DMS 273 (cell line): Measurements from ENCODE around the gene FAM186B.

Experiments
- DNase-seq: peaks from one replicate; lab custom pipeline; 2025; ENCODE audit not compliant: unreplicated experiment; lab: John Stamatoyannopoulos, UW

The FAM186B gene

GRCh38 chr12:49540229-49541139, 65.0 kb downstream of the FAM186B start:
- no peak for DNase-seq

GRCh38 chr12:49539406-49540228, 65.8 kb downstream of the FAM186B start:
- DNase-seq, result no peak

- DNase-seq, result peak; percentile 91
Observed at GRCh38 chr12:49538510-49539403, 66.7 kb downstream of the FAM186B start, which contains the start of gene KCNH3. Gene KCNH3 (plus strand): TSS chr12:49539030. CDS start chr12:49539417, 387 bp downstream.

GRCh38 chr12:49537752-49538509, 67.5 kb downstream of the FAM186B start:
- peak; percentile 70 for DNase-seq
